Activated CD4-positive, alpha-beta T cell treated with anti-CD3 and anti-CD28 coated beads, Interleukin-2, amount 10 ng/mL, durations not matched to agents 24 days and 14 days (primary cell): ENCODE data around the gene COL4A3. TPM values are rescaled to one million over a fixed set of nuclear protein-coding genes. Genes with fewer than 3 reads are reported as not detected.

ENCODE experiments used
- DNase-seq: peaks from one replicate; pipeline ENCODE4 v3.0.0; 2022
- H3K27ac Mint-ChIP-seq: one replicate; pipeline ENCODE4 v1.8.0; 2022; ENCODE audit warnings: mild to moderate bottlenecking, mixed read lengths
- H3K27me3 Mint-ChIP-seq: one replicate; pipeline ENCODE4 v1.8.0; 2022; ENCODE audit warnings: mixed read lengths
- H3K36me3 Mint-ChIP-seq: one replicate; pipeline ENCODE4 v1.8.0; 2022; ENCODE audit warnings: low read depth, mild to moderate bottlenecking, mixed read lengths
- H3K4me1 Mint-ChIP-seq: one replicate; pipeline ENCODE4 v1.8.0; 2021; ENCODE audit warnings: mixed read lengths
- H3K4me3 Mint-ChIP-seq: one replicate; pipeline ENCODE4 v1.8.0; 2022; ENCODE audit warnings: mild to moderate bottlenecking, moderate library complexity, mixed read lengths
- H3K9me3 Mint-ChIP-seq: one replicate; pipeline ENCODE4 v1.8.0; 2021; ENCODE audit warnings: mixed read lengths
- intact Hi-C: fragments of 100-400 bp; cut with micrococcal nuclease; formaldehyde crosslinking; loops from one replicate; pipeline ENCODE4 v1.15.1; 2023
- total RNA-seq: library from RNA; stranded (reverse); gene quantifications from 2 replicates; pipeline ENCODE4 v1.2.3, GENCODE V29; 2022

Gene COL4A3
- not detected in 2 replicates for total RNA-seq

- peak within 1 kb of the TSS; percentile 75 for H3K4me3 Mint-ChIP-seq
- intact Hi-C loops = no loop called here
- H3K36me3 Mint-ChIP-seq = no peaks in the 10 kb centered on the region
- H3K27ac Mint-ChIP-seq = no peak within 1 kb of the TSS
- no peaks in the 10 kb centered on the region for H3K9me3 Mint-ChIP-seq
- peak; percentile 62 for DNase-seq
- peaks cover 54% of the 10 kb centered on the region for H3K27me3 Mint-ChIP-seq
- H3K4me1 Mint-ChIP-seq = peaks cover 4% of the 10 kb centered on the region
Measured at GRCh38 chr2:227163998-227164762, at the start of gene COL4A3, which contains the start of gene COL4A4. COL4A3 (plus strand) TSS chr2:227164624; CDS start chr2:227164727, 103 bp downstream. COL4A4 (minus strand) TSS chr2:227164205; CDS start chr2:227147483, 16,722 bp downstream.

GRCh38 chr2:227115761-227116160 is 48.7 kb upstream of the COL4A3 start:
- H3K4me1 Mint-ChIP-seq = no peaks in the 10 kb centered on the region
- H3K27me3 Mint-ChIP-seq = peaks cover 16% of the 10 kb centered on the region
- H3K27ac Mint-ChIP-seq = no peak overlapping the region
- no peaks in the 10 kb centered on the region for H3K36me3 Mint-ChIP-seq
- no peak for DNase-seq
- H3K9me3 Mint-ChIP-seq = no peaks in the 10 kb centered on the region
- H3K4me3 Mint-ChIP-seq = no peak overlapping the region
- intact Hi-C loops = no loop called here

- no peak overlapping the region for H3K4me3 Mint-ChIP-seq
- H3K9me3 Mint-ChIP-seq = no peaks in the 10 kb centered on the region
- intact Hi-C loops = no loop called here
- H3K27ac Mint-ChIP-seq = no peak overlapping the region
- peaks cover 16% of the 10 kb centered on the region for H3K27me3 Mint-ChIP-seq
- H3K4me1 Mint-ChIP-seq = no peaks in the 10 kb centered on the region
- no peak for DNase-seq
- no peaks in the 10 kb centered on the region for H3K36me3 Mint-ChIP-seq
Measured at GRCh38 chr2:227117027-227117426, 47.4 kb upstream of the COL4A3 start.

GRCh38 chr2:227117852-227118251 is 46.6 kb upstream of the COL4A3 start:
- no peak for DNase-seq
- H3K4me1 Mint-ChIP-seq = no peaks in the 10 kb centered on the region
- H3K27ac Mint-ChIP-seq = no peak overlapping the region
- H3K9me3 Mint-ChIP-seq = no peaks in the 10 kb centered on the region
- H3K36me3 Mint-ChIP-seq = no peaks in the 10 kb centered on the region
- peaks cover 16% of the 10 kb centered on the region for H3K27me3 Mint-ChIP-seq
- H3K4me3 Mint-ChIP-seq = no peak overlapping the region
- intact Hi-C loops = no loop called here

- H3K4me1 Mint-ChIP-seq = no peaks in the 10 kb centered on the region
- no peak for DNase-seq
- no peak overlapping the region for H3K27ac Mint-ChIP-seq
- no peak overlapping the region for H3K4me3 Mint-ChIP-seq
- intact Hi-C loops = no loop called here
- peaks cover 16% of the 10 kb centered on the region for H3K27me3 Mint-ChIP-seq
- no peaks in the 10 kb centered on the region for H3K9me3 Mint-ChIP-seq
- no peaks in the 10 kb centered on the region for H3K36me3 Mint-ChIP-seq
Measured at GRCh38 chr2:227118353-227118752, 46.1 kb upstream of the COL4A3 start.

- peaks cover 13% of the 10 kb centered on the region for H3K27me3 Mint-ChIP-seq
- H3K4me1 Mint-ChIP-seq = no peaks in the 10 kb centered on the region
- H3K36me3 Mint-ChIP-seq = no peaks in the 10 kb centered on the region
- intact Hi-C loops = no loop called here
- DNase-seq = no peak
- no peak overlapping the region for H3K27ac Mint-ChIP-seq
- H3K4me3 Mint-ChIP-seq = no peak overlapping the region
- no peaks in the 10 kb centered on the region for H3K9me3 Mint-ChIP-seq
Measured at GRCh38 chr2:227123697-227124096, 40.7 kb upstream of the COL4A3 start.

GRCh38 chr2:227124811-227125210 is 39.6 kb upstream of the COL4A3 start:
- no peaks in the 10 kb centered on the region for H3K9me3 Mint-ChIP-seq
- no peaks in the 10 kb centered on the region for H3K4me1 Mint-ChIP-seq
- DNase-seq = no peak
- intact Hi-C loops = loop anchor here (5.0 kb wide), 1 partner anchor 757 kb away; no protein-coding TSS in a partner anchor
- no peaks in the 10 kb centered on the region for H3K36me3 Mint-ChIP-seq
- H3K27me3 Mint-ChIP-seq = peaks cover 15% of the 10 kb centered on the region
- H3K27ac Mint-ChIP-seq = no peak overlapping the region
- H3K4me3 Mint-ChIP-seq = no peak overlapping the region

- no peak overlapping the region for H3K4me3 Mint-ChIP-seq
- H3K27me3 Mint-ChIP-seq = peaks cover 15% of the 10 kb centered on the region
- H3K9me3 Mint-ChIP-seq = no peaks in the 10 kb centered on the region
- intact Hi-C loops = loop anchor here (5.0 kb wide), 1 partner anchor 757 kb away; no protein-coding TSS in a partner anchor
- H3K27ac Mint-ChIP-seq = no peak overlapping the region
- no peaks in the 10 kb centered on the region for H3K4me1 Mint-ChIP-seq
- H3K36me3 Mint-ChIP-seq = no peaks in the 10 kb centered on the region
- no peak for DNase-seq
Measured at GRCh38 chr2:227125506-227125905, 38.9 kb upstream of the COL4A3 start.

- H3K4me1 Mint-ChIP-seq = no peaks in the 10 kb centered on the region
- DNase-seq = no peak
- H3K27ac Mint-ChIP-seq = no peak overlapping the region
- H3K27me3 Mint-ChIP-seq = peaks cover 15% of the 10 kb centered on the region
- H3K36me3 Mint-ChIP-seq = no peaks in the 10 kb centered on the region
- H3K4me3 Mint-ChIP-seq = no peak overlapping the region
- intact Hi-C loops = loop anchor here (5.0 kb wide), 1 partner anchor 755 kb away; no protein-coding TSS in a partner anchor
- no peaks in the 10 kb centered on the region for H3K9me3 Mint-ChIP-seq
Measured at GRCh38 chr2:227127201-227127600, 37.2 kb upstream of the COL4A3 start.

- no peak for DNase-seq
- H3K27me3 Mint-ChIP-seq = peaks cover 13% of the 10 kb centered on the region
- no peaks in the 10 kb centered on the region for H3K9me3 Mint-ChIP-seq
- no peak overlapping the region for H3K27ac Mint-ChIP-seq
- intact Hi-C loops = loop anchor here (1.0 kb wide), 2 partner anchors 108 to 636 kb away; no protein-coding TSS in a partner anchor
- no peaks in the 10 kb centered on the region for H3K4me1 Mint-ChIP-seq
- H3K36me3 Mint-ChIP-seq = no peaks in the 10 kb centered on the region
- H3K4me3 Mint-ChIP-seq = no peak overlapping the region
Measured at GRCh38 chr2:227130636-227131035, 33.8 kb upstream of the COL4A3 start.

- Mint-ChIP-seq H3K36me3 (no peaks in the 10 kb centered on the region), H3K27me3 (peaks cover 8% of the 10 kb centered on the region), H3K4me3 (no peak overlapping the region), H3K9me3 (no peaks in the 10 kb centered on the region), H3K27ac (no peak overlapping the region), H3K4me1 (no peaks in the 10 kb centered on the region)
- intact Hi-C loops = no loop called here
- DNase-seq = no peak
Measured at GRCh38 chr2:227132986-227133385, 31.4 kb upstream of the COL4A3 start.

- H3K27me3 Mint-ChIP-seq = no peaks in the 10 kb centered on the region
- H3K4me3 Mint-ChIP-seq = no peak overlapping the region
- DNase-seq = no peak
- intact Hi-C loops = no loop called here
- no peaks in the 10 kb centered on the region for H3K4me1 Mint-ChIP-seq
- no peaks in the 10 kb centered on the region for H3K9me3 Mint-ChIP-seq
- no peaks in the 10 kb centered on the region for H3K36me3 Mint-ChIP-seq
- H3K27ac Mint-ChIP-seq = no peak overlapping the region
Measured at GRCh38 chr2:227134591-227134990, 29.8 kb upstream of the COL4A3 start.

GRCh38 chr2:227141301-227141700 is 23.1 kb upstream of the COL4A3 start:
- H3K36me3 Mint-ChIP-seq = no peaks in the 10 kb centered on the region
- no peak overlapping the region for H3K4me3 Mint-ChIP-seq
- no peak for DNase-seq
- peaks cover 4% of the 10 kb centered on the region for H3K27me3 Mint-ChIP-seq
- H3K9me3 Mint-ChIP-seq = no peaks in the 10 kb centered on the region
- intact Hi-C loops = no loop called here
- no peak overlapping the region for H3K27ac Mint-ChIP-seq
- no peaks in the 10 kb centered on the region for H3K4me1 Mint-ChIP-seq

- intact Hi-C loops = no loop called here
- no peak for DNase-seq
- Mint-ChIP-seq H3K27me3 (peaks cover 5% of the 10 kb centered on the region), H3K36me3 (no peaks in the 10 kb centered on the region), H3K4me1 (no peaks in the 10 kb centered on the region), H3K9me3 (no peaks in the 10 kb centered on the region), H3K27ac (no peak overlapping the region), H3K4me3 (no peak overlapping the region)
Measured at GRCh38 chr2:227143895-227144294, 20.5 kb upstream of the COL4A3 start.
